Hindlimb muscle (tissue), 1 donor: ENCODE results near the gene MAST3. TPM values are rescaled to one million over a fixed set of nuclear protein-coding genes. Genes with fewer than 3 reads are reported as not detected.
"Not testable (repeated sequence)": the region's sequence is repeated elsewhere in the genome, so short reads cannot be mapped to it uniquely, and the experiment has no call there.

Experiments
- DNase-seq: peaks from one replicate; pipeline ENCODE4 v3.0.0-alpha.2; 2013
- polyA plus RNA-seq: library from polyadenylated mRNA; unstranded; fragments of 120-200 nt; gene quantifications from one replicate; pipeline ENCODE4 v1.2.1, GENCODE V29; 2013; ENCODE audit not compliant: insufficient read length

MAST3 gene
- polyA plus RNA-seq, 1 donor = 17.3 TPM

GRCh38 chr19:18140473-18140872, 42.9 kb downstream of the MAST3 start:
- DNase-seq = no peak

- DNase-seq = no peak
Observed at GRCh38 chr19:18141031-18141430, 43.5 kb downstream of the MAST3 start.

GRCh38 chr19:18143902-18144301, 46.3 kb downstream of the MAST3 start:
- DNase-seq = no peak

GRCh38 chr19:18144361-18144760, 46.8 kb downstream of the MAST3 start:
- no peak for DNase-seq

- no peak for DNase-seq
Observed at GRCh38 chr19:18144906-18145305, 47.3 kb downstream of the MAST3 start.

- DNase-seq = no peak
Observed at GRCh38 chr19:18145391-18145999, 47.9 kb downstream of the MAST3 start.

GRCh38 chr19:18147396-18147795, 49.8 kb downstream of the MAST3 start:
- no peak for DNase-seq

GRCh38 chr19:18149596-18149975, 52.0 kb downstream of the MAST3 start:
- DNase-seq = no peak

- no peak for DNase-seq
Observed at GRCh38 chr19:18150776-18151624, 53.4 kb downstream of the MAST3 start.

- peak; percentile 95 for DNase-seq
Observed at GRCh38 chr19:18152442-18152816, 54.9 kb downstream of the MAST3 start.

- DNase-seq = peak; percentile 99
Observed at GRCh38 chr19:18152817-18153555, 55.4 kb downstream of the MAST3 start, which contains the start of gene PIK3R2. Gene PIK3R2, plus strand, starts transcription at chr19:18153163. Its CDS starts 2,717 bp downstream, at chr19:18155880.

- DNase-seq = no peak
Observed at GRCh38 chr19:18153556-18154134, 56.1 kb downstream of the MAST3 start.

GRCh38 chr19:18155095-18156087, 57.8 kb downstream of the MAST3 start:
- DNase-seq = no peak

- no peak for DNase-seq
Observed at GRCh38 chr19:18156268-18156667, 58.7 kb downstream of the MAST3 start.

GRCh38 chr19:18156841-18157464, 59.4 kb downstream of the MAST3 start:
- DNase-seq = peak; percentile 74

GRCh38 chr19:18157465-18158063, 60.0 kb downstream of the MAST3 start:
- no peak for DNase-seq

GRCh38 chr19:18158467-18158866, 60.9 kb downstream of the MAST3 start:
- DNase-seq = no peak

- DNase-seq = not testable (repeated sequence)
Observed at GRCh38 chr19:18159059-18159616, 61.6 kb downstream of the MAST3 start.

GRCh38 chr19:18159810-18160209, 62.2 kb downstream of the MAST3 start:
- no peak for DNase-seq

- no peak for DNase-seq
Observed at GRCh38 chr19:18160493-18160970, 63.0 kb downstream of the MAST3 start.
